DND-41 (cell line): ENCODE results near the gene GAA.

Experiments
- ATAC-seq: fragments of 200-7000 bp; cut with Tn5 transposase; 3 replicates; pipeline ENCODE4 v1.9.1; 2021; ENCODE audit warnings: low read depth; ENCODE audit not compliant: insufficient read depth
- DNase-seq: peaks from one replicate; pipeline ENCODE4 v3.0.0-alpha.2; 2020
- H2AFZ ChIP-seq: 2 replicates; pipeline ENCODE4 v1.6.0; 2012; ENCODE audit warnings: low read depth, low read length
- H3K27ac ChIP-seq: 2 replicates; pipeline ENCODE4 v1.5.1; 2012; ENCODE audit warnings: low read length, inconsistent platforms
- H3K27me3 ChIP-seq: fragments of 200-600 bp; sonication (generic); 2 replicates; pipeline ENCODE4 v1.6.0; 2012; ENCODE audit warnings: low read length, mild to moderate bottlenecking, inconsistent platforms; ENCODE audit not compliant: insufficient read depth, poor library complexity
- H3K36me3 ChIP-seq: 2 replicates; pipeline ENCODE4 v1.5.1; 2012; ENCODE audit warnings: low read length, inconsistent platforms; ENCODE audit not compliant: insufficient read depth
- H3K4me1 ChIP-seq: 2 replicates; pipeline ENCODE4 v1.5.1; 2012; ENCODE audit warnings: mild to moderate bottlenecking, low read length; ENCODE audit not compliant: insufficient read depth
- H3K4me2 ChIP-seq: 2 replicates; pipeline ENCODE4 v1.6.0; 2012; ENCODE audit warnings: mild to moderate bottlenecking, moderate library complexity, low read length, inconsistent platforms; ENCODE audit not compliant: insufficient read depth
- H3K4me3 ChIP-seq, 2 experiments: fragments of 200-600 bp in 1 of 2; shearing (Covaris generic) in 1 of 2; 2 replicates each; pipeline ENCODE4 v1.5.1; 2012 to 2016; ENCODE audit warnings: inconsistent platforms in 2 of 2, low read length in 2 of 2, mild to moderate bottlenecking in 2 of 2, low read depth in 1 of 2, moderate library complexity in 1 of 2
- H3K79me2 ChIP-seq: 2 replicates; pipeline ENCODE4 v1.6.0; 2012; ENCODE audit warnings: low read length, inconsistent platforms; ENCODE audit not compliant: insufficient read depth
- H3K9ac ChIP-seq: 2 replicates; pipeline ENCODE4 v1.6.0; 2012; ENCODE audit warnings: low read depth, mild to moderate bottlenecking, inconsistent platforms, low read length, moderate library complexity
- H3K9me3 ChIP-seq: 2 replicates; pipeline ENCODE4 v1.5.1; 2012; ENCODE audit warnings: low read length, moderate library complexity, mild to moderate bottlenecking, inconsistent platforms; ENCODE audit not compliant: insufficient read depth, severe bottlenecking
- H4K20me1 ChIP-seq: 2 replicates; pipeline ENCODE4 v1.6.0; 2012; ENCODE audit warnings: low read length; ENCODE audit not compliant: insufficient read depth
- EZH2 ChIP-seq: IDR thresholded peaks from 3 replicates; pipeline ENCODE4 v1.6.1; 2012; ENCODE audit warnings: borderline replicate concordance, low read depth, mild to moderate bottlenecking, moderate library complexity, low read length, inconsistent platforms; ENCODE audit not compliant: severe bottlenecking
- TF ChIP-seq, protein P1 (sequence below): IDR thresholded peaks from 2 replicates; pipeline ENCODE4 v1.5.1; 2012; ENCODE audit warnings: borderline replicate concordance, low read length, moderate library complexity, mild to moderate bottlenecking; ENCODE audit not compliant: poor library complexity, severe bottlenecking; ENCODE audit errors: extremely low read depth

The GAA gene

DNA sequence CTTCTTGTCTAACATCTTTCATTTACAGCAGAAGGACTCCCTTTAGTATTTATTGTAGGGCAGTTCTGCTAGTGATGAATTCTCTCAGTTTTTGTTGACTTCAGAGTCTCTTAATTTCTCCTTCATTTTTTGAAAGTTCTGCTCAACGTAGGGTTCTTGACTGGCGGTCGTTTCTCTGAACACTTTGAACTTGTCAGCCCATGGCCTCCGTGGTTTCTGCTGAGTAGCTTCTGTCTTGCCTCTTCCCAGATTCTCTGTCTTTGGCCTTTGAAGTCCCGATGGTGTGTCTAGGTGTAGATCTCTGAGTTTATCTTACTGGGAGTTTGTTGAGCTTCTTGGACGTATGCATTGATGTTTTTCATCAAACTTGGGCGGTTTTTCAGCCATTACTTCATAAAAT lies 13.4 kb downstream of the GAA start:
- TF ChIP-seq, protein P1, sequence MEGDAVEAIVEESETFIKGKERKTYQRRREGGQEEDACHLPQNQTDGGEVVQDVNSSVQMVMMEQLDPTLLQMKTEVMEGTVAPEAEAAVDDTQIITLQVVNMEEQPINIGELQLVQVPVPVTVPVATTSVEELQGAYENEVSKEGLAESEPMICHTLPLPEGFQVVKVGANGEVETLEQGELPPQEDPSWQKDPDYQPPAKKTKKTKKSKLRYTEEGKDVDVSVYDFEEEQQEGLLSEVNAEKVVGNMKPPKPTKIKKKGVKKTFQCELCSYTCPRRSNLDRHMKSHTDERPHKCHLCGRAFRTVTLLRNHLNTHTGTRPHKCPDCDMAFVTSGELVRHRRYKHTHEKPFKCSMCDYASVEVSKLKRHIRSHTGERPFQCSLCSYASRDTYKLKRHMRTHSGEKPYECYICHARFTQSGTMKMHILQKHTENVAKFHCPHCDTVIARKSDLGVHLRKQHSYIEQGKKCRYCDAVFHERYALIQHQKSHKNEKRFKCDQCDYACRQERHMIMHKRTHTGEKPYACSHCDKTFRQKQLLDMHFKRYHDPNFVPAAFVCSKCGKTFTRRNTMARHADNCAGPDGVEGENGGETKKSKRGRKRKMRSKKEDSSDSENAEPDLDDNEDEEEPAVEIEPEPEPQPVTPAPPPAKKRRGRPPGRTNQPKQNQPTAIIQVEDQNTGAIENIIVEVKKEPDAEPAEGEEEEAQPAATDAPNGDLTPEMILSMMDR, result no peak
- no peak for TF ChIP-seq EZH2

DNA sequence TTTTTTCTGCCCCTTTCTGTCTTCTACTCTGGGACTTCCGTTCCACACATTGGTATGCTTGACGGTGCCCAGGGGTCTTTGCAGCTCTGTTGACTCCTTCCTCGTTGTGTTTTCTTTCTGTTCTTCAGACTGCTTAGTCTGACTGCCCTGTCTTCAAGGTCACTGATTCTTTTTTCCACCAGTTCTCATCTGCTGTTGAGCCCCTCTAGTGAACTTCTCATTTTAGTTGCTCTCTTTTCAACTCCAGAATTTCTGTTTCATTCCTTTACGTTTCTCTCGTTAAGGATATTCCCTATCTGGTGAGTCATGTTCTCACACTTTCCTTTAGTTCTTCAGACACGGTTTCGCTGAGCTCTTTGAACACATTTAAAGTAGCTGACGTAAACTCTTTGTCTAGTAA lies 13.8 kb downstream of the GAA start:
- Histone ChIP-seq H3K4me3 (no peak overlapping the region), H3K4me2 (no peak overlapping the region), H3K4me1 (peaks cover 7% of the 10 kb centered on the region), H3K79me2 (no peaks in the 10 kb centered on the region), H3K36me3 (peaks cover 2% of the 10 kb centered on the region; the same call in 1 of the 2 replicates), H3K27ac (no peak overlapping the region), H2AFZ (no peak overlapping the region), H3K27me3 (no peaks in the 10 kb centered on the region), H4K20me1 (no peaks in the 10 kb centered on the region), H3K9ac (no peak overlapping the region), H3K9me3 (no peaks in the 10 kb centered on the region)
- ATAC-seq, result no peak
- TF ChIP-seq, protein P1, result no peak
- no peak for TF ChIP-seq EZH2
- DNase-seq, result no peak

More for the DNA sequence above, 13.4 kb downstream of the GAA start:
- Histone ChIP-seq H2AFZ (no peak overlapping the region), H4K20me1 (no peaks in the 10 kb centered on the region), H3K36me3 (peaks cover 2% of the 10 kb centered on the region; the same call in 1 of the 2 replicates), H3K4me2 (no peak overlapping the region), H3K4me3 (no peak overlapping the region), H3K9ac (no peak overlapping the region), H3K4me1 (peaks cover 7% of the 10 kb centered on the region), H3K27me3 (no peaks in the 10 kb centered on the region), H3K79me2 (no peaks in the 10 kb centered on the region), H3K9me3 (no peaks in the 10 kb centered on the region), H3K27ac (no peak overlapping the region)
- DNase-seq (peak; percentile 47), ATAC-seq (peak; percentile 67)

DNA sequence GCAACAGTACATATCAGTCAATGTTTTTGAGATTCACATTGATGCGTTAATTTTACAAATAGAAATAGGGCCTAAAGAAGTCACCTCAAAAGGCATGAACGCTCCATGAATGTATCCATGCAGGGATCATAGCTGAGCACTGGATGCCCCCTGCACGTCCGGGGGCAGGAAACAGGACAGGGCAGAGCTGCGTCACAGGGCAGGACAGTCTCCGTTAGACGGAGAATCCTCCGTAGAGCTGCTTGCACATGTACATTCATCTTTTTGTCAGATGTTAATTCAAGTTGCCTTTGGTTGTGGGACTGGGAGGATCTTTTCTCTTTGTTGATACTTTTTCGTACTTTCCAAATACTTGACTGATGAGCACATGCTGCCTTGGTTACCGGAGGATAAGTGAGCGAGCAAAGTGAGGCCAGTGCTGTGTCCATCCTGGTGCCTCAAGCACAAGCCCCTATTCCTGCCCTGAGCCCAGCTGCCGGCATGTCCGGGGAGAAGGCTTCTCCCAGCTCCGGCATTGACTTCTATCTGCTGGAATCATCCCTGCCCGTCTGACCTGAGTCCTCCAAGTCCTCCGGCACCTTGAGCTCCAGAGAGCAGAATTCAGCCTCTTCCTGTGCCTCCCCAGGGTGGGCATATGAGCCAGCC lies 15.0 kb downstream of the GAA start:
- peaks cover 7% of the 10 kb centered on the region for H3K4me1 ChIP-seq
- DNase-seq, result no peak
- no peaks in the 10 kb centered on the region for H3K27me3 ChIP-seq
- no peak overlapping the region for H3K9ac ChIP-seq
- no peak for ATAC-seq
- H3K4me3 ChIP-seq, result no peak overlapping the region
- H4K20me1 ChIP-seq, result no peaks in the 10 kb centered on the region
- H3K4me2 ChIP-seq, result no peak overlapping the region
- peaks cover 2% of the 10 kb centered on the region; the same call in 1 of the 2 replicates for H3K36me3 ChIP-seq
- no peak for TF ChIP-seq EZH2
- TF ChIP-seq, protein P1, result no peak
- no peak overlapping the region for H2AFZ ChIP-seq
- no peaks in the 10 kb centered on the region for H3K9me3 ChIP-seq
- H3K27ac ChIP-seq, result no peak overlapping the region
- no peaks in the 10 kb centered on the region for H3K79me2 ChIP-seq
